GM19372 (cell line): ENCODE data around the gene ENG.
"Not testable (repeated sequence)": the region's sequence is repeated elsewhere in the genome, so short reads cannot be mapped to it uniquely, and the experiment has no call there.

Experiments
- ATAC-seq: cut with Tn5 transposase; IDR thresholded peaks from one replicate; pipeline ENCODE4 v1.9.1; 2021; ENCODE audit warnings: mild to moderate bottlenecking, low read depth, moderate library complexity; ENCODE audit not compliant: unreplicated experiment

The ENG gene

DNA sequence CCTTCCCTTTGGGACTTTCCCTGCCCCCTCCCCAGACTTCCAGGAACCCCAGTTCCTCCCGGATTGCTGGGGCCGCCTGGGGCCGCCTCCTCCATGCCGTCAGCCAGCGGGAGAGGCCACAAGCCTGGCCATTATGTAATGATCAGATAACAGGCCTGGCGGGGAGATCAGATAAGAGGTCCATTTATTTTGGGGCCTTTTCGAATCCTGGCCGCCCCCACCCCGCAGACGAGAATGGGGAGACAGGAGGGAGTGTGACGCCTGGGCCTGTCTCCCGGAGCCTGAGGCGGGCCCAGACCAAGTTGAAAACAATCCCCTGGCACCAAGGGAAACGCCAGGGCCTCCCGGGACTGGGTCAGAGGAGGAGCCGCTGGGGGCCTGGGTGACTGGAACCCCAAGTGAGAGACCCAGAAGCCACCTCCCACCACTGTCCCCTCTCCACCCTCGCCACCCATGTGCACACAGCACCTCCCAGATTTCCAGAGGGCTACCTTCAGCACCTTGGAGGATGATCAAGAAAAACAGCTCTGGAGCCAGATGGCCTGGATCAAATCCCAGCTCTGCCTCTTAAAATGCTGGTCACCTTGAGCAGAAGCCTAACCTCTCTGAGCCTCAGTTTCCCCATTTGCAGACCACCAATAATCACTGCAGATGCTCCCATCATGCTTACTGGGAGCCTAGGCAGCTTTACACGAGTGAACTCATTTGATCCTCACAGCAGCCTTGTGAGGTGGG is 7.8 kb downstream of the ENG start:
- ATAC-seq: no peak

- ATAC-seq: not testable (repeated sequence)
These were observed 8.8 kb downstream of the ENG start for GRCh38 chr9:127845619-127846018.

DNA sequence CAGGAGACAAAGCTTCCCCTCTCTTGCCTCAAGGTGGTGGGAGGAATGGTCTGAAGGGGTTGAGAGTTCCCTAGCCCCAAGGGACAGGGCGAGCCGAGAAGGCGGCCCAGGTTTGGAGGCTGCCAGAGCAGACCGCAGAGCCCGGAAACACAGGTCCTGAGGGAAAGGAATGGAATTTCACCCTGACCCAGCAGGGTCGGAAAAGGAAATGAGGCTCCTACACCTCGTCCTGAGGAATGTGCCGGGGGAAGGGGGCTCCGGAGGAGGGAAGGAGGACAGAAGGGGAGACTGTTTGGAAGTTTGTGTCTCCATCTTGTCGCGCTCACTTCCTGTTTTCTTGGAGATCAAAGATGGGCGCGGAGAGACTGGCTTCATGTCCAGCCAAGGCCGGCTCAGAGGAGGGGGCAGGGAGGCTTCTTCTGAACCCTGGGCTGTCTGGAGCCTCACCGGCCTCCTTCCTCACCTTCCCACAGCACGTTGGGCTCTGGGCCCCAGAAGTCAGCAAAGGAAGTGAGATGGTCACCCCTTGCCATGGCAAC is 9.6 kb downstream of the ENG start:
- no peak for ATAC-seq

DNA sequence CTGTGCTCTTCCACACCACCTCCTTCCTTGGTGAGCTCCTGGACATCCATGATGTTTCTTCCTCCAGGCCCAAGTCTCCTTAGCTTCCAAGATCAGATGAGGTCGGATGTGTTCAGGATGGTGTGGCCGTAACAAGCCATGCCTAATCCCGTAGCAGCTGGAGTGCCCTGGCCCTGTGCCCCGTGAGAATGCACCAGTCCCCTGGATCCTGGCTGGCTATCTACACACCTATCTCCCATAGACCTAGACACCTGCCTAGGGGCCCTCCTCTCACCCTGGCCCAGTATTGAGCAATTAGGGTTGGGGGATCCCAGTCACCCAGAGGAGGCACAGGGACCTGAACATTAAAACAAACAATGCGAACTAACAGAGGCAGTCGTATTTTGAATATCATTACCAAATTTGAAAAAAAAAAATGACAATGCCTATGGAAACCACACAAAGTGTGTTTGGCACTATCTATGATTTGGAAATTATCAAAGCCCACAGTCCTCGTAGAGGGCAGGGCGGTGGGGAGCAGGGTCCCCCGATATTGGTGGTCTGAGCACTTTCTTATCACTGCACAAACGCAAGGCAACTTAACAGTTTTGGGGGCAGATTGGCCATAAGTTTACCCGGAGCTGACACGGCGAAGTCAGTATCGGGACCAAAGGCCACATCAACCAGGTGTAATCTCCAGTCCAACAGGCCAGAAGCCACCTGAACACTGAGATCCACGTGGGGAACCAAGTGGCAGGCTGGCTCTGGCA is 13.2 kb downstream of the ENG start:
- ATAC-seq: no peak

GRCh38 chr9:127838375-127839078 is 15.9 kb downstream of the ENG start:
- no peak for ATAC-seq

DNA sequence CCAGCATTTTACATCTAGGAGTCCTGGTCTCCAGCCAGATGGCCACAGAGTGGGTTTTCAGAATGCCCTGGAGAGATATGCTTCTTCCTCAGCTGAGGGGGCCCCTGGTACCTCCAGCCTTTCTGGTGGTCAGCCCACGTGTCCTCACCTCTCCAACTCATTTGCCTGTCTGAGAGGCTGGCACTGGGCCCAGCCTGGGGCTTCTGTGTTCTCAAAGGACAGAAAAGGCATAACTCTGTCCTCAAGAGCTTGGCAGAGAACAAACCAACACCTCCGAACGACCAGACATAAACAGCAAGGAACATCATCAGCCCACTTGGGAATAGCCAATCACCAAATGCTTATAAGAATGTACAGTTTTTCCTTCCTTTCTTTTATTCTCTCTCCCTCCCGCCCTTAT is 17.1 kb downstream of the ENG start:
- no peak for ATAC-seq

DNA sequence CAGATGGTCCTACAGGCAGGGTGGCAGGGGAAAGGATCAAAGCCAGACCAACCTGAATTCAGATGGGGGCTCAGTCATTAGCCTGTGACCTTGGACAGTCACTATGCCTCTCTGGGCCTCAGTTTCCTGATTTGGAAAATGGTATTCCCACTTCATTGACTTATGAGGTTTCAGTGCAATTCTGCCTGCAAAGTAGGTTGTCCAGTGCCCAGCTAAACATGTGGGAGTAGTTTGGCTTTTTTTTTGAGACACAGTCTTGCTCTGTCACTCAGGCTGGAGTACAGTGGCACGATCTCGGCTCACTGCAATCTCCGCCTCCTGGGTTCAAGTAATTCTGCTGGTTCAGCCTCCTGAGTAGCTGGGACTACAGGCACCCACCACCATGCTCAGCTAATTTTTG is 17.9 kb downstream of the ENG start:
- not testable (repeated sequence) for ATAC-seq

DNA sequence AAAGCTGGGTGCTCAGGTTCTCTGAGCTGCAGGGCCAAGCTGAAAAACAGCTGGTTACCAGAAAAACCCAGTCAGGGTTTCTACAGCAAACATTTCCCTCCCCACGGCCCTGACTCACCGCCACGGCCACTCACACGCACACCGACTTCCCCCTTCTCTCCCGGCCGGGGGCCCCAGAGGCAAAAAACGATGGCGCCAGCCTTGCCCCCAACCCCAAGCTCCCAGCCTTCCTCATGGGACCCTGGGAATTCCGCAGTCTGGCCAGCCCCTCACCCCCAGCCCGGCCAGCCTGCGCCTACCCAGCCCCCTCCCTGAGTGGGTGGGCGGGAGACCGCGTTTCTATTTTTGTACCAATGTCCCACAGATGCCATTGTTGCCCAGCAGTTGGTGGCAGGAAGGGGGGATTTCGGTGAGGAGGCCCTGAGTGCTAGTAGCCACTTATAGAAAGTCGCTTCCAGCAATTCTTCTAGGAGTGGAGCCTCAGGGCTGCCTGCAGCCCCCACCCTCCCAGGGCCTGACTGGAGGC is 18.4 kb downstream of the ENG start:
- no peak for ATAC-seq

- no peak for ATAC-seq
These were observed 20.9 kb downstream of the ENG start for GRCh38 chr9:127833555-127833954.

DNA sequence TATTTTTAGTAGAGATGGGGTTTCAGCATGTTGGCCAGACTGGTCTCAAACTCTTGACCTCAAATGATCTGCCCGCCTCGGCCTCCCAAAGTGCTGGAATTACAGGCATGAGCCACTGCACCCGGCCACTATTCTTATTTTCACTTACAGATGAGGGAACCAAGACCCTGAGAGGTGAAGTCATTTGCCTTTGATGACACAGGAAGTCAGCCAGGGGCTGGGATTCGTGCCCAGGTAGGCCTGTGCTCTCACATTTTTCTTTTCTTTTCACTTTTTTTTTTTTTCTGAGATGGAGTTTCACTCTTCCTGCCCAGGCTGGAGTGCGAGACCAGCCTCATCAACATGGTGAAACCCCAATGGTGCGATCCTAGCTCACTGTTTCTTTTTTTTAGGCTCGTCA is 22.2 kb downstream of the ENG start:
- no peak for ATAC-seq

DNA sequence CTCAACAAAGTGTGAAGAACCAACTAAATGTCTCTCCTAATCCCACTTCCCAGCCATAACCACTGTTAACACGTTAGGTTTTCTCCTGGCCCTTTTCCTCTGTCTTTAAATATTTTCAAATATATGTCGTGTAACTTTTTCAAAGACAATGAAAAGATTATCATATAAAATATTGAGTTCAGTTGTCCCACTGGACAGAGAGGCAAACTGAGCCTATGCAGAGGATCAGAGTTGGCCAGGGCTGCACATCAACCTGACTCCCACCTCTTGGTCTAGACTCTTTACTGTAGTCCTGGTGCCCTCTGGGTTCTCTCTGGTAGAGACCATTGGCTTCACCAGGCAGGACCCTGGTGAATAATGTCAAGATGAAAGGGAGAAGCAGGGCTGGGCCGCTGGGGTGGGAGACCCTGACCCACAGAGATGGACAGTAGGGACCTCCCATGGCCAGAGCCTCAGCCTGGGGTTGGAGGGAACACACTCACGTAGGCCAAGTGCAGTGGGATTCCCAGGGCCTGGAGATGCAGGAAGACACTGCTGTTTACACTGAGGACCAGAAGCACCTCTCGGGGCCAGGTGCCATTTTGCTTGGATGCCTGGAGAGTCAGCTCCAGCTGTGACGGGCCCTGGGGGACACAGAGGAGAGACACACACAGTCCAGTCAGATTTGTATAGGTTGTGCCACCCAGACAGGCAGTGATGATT is 25.1 kb downstream of the ENG start:
- no peak for ATAC-seq

GRCh38 chr9:127828262-127829031 is 26.0 kb downstream of the ENG start:
- no peak for ATAC-seq

DNA sequence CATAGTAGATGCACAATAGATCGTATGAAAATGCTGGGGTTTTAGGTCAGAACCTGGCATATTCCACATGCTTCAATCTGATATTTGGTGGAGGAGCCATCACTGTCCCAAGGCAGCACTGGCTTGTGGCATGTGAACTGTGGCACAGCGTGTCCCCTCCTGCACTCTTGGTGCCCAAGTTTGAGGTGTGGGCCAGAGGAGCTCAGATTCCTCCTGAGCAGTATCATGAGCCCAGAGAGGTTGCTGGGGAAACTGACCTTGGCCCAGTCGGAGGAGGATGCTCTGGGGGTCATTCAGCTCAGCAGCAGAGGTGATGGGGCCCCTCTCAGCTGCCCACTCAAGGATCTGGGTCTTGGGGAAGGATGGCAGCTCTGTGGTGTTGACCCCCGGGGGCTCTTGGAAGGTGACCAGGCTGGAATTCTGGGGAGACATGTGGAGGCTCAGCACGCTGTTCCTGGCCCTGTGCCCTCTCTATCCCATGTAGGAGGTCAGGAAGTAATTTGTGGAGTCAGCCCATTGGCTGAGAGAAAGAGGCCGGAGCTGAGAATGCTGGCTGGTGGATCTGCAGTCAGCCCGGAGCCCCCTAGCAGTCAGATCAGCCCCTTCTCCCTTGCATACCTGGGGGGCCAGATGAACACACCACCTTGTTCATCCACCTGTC is 28.1 kb downstream of the ENG start:
- no peak for ATAC-seq

DNA sequence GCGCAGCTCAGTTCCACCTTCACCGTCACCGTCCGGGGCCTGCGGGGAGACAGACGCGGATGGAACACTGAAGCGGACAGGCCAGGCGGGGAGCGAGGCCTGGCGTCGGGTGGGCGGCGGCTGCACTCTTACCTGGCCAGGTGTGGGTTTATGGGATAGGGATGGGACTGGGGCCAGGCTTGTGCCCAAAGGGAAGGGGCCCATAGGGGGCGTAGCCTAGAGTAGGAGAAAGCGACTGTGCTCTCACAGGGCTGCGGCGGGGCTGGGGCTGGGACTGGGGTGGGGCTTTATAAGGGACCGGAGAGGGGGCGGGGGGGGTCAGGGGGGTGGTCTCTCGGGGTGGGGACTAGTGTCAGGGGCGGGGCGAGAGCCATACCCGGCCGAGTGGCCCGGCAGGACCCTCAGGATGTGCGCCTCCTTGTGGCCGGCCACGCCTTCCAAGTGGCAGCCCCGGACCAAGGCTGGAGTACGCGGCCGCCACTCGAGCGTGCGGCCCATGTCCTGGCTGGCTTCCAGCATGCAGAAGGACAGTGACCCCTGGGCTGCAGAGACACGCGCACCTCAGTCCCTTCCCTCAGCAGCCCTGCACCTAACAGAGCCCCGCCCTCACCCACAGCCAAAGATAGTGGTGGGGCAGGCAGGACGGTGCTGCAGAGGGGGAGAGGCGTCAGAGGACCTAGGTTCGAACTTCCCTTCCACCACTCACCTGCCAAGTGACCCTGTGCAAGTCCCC is 29.0 kb downstream of the ENG start:
- ATAC-seq: no peak

DNA sequence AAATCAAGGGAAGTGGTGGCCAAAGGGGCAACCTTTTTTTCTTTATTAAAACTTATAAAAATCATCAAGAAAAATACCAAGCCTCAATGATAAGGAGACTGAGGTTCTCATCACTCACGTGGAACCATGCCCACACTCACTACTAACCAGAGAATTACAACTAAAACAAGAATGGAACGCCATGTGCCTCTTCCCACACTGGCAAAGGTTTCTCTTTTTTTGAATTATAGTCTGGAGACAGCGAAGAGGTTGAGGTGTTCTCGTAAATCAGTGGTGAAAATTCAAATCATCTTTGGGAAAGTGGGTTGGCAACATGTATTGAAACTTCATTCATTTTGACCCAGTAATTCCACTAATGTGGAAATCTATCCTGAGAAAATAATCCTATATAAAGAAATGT is 32.4 kb downstream of the ENG start:
- no peak for ATAC-seq

DNA sequence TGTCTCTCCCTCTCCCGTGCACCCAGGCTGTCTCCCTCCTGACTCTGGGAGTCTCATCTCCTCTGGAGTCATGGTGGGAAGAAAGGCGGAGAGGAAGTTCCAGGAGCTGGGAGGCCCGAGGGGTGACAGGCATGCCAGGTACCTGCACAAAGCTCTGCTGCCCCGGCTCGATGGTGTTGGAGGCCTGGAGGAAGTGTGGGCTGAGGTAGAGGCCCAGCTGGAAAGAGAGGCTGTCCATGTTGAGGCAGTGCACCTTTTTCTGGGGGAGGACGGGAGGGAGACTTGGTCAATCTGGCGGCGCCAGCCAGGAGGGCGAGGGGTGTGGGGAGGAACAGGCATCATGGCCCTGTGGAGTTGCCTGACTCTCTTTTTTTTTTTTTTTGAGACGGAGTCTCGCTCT is 35.9 kb downstream of the ENG start:
- no peak for ATAC-seq

GRCh38 chr9:127817881-127818434 is 36.5 kb downstream of the ENG start:
- no peak for ATAC-seq

GRCh38 chr9:127816728-127817127 is 37.7 kb downstream of the ENG start:
- ATAC-seq: no peak
